ENCODE results near the gene RAB4A.
A peak's percentile ranks its signal among the peaks of the same experiment; 100 is the strongest.

The RAB4A gene

DNA sequence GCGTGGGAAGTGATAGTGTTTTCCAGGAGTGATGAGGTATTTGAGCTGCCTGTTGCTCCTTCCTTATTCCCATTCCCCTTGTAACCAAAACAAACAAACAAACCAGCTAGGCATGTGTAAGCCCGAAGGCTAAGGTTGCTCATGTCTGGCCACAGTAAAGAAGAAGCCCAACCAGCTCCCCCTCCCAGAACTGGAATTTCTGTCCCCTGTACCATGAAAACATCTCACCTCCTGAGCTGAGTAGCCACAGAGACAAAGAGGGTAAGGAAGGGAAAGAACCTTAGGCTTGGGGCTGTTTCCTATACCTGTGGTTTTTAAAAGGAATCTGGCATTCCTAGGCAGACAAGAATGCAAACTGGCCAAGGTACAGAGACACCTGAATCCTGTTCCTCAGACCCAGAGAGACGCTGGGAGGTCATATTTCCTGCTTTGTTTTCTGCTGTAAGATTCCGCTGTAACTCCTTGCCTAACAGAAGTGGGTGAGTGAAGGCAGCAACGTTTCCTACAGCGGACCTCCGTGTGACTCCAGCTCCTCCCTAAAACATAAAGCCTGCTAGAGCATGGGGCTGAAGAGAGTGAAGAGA is 41.7 kb upstream of the RAB4A start:
- TF ChIP-seq YY1 (IDR thresholded peaks at IDR 0.05; ENCODE audit: low read depth) (no peak), TAF1 (IDR thresholded peaks at IDR 0.05; ENCODE audit: low read depth) (no peak; the same call in 1 of the 2 replicates), TEAD4 (IDR thresholded peaks at IDR 0.05) (peak; percentile 89), TCF12 (IDR thresholded peaks at IDR 0.05; ENCODE audit: low read depth) (peak; percentile 89), CEBPB (IDR thresholded peaks at IDR 0.05) (no peak), ZBTB7A (IDR thresholded peaks at IDR 0.05; ENCODE audit: low read depth) (no peak), RAD21 (IDR thresholded peaks at IDR 0.05; ENCODE audit: low read depth) (no peak), EGR1 (IDR thresholded peaks at IDR 0.05) (no peak), NFIC (IDR thresholded peaks at IDR 0.05) (no peak; the same call in 1 of the 2 replicates), FOXM1 (IDR thresholded peaks at IDR 0.05; ENCODE audit: borderline replicate concordance, low read depth) (peak; percentile 65; the same call in 1 of the 2 replicates), CREB1 (IDR thresholded peaks at IDR 0.05; ENCODE audit: low read depth) (no peak), EP300 (IDR thresholded peaks at IDR 0.05; ENCODE audit: borderline replicate concordance) (peak; percentile 81)
- TF ChIP-seq, protein P1, sequence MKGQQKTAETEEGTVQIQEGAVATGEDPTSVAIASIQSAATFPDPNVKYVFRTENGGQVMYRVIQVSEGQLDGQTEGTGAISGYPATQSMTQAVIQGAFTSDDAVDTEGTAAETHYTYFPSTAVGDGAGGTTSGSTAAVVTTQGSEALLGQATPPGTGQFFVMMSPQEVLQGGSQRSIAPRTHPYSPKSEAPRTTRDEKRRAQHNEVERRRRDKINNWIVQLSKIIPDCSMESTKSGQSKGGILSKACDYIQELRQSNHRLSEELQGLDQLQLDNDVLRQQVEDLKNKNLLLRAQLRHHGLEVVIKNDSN (IDR thresholded peaks at IDR 0.05): no peak
- TF ChIP-seq, protein P2, sequence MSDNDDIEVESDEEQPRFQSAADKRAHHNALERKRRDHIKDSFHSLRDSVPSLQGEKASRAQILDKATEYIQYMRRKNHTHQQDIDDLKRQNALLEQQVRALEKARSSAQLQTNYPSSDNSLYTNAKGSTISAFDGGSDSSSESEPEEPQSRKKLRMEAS (IDR thresholded peaks at IDR 0.05): peak; percentile 44; the same call in 1 of the 2 replicates

DNA sequence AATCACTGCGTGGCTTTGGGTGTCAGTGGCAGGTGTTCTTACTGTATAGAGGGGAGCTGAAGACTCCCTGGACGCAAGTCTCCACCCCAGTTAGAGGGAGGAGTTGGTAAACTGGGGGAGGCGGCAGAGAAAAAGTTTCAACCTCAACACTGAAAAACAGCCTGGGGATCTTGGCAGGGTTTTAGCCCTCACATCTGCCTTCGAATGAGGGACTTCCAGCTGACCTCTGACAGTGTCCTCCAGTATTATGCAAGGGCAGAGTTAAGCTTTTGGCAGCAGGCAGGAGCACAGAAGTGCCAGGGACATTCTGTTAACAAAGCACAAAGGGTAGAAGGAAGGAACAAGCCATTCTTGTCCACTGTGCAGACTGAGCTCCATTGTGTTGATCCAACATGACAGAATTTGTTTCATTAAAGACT is 41.2 kb upstream of the RAB4A start:
- TF ChIP-seq CEBPB (IDR thresholded peaks at IDR 0.05): peak; percentile 56; the same call in 1 of the 2 replicates
- TF ChIP-seq TAF1 (IDR thresholded peaks at IDR 0.05; ENCODE audit: low read depth): peak; percentile 3; the same call in 1 of the 2 replicates
- no peak for TF ChIP-seq ZBTB7A (IDR thresholded peaks at IDR 0.05; ENCODE audit: low read depth)
- TF ChIP-seq FOXM1 (IDR thresholded peaks at IDR 0.05; ENCODE audit: borderline replicate concordance, low read depth): no peak

DNA sequence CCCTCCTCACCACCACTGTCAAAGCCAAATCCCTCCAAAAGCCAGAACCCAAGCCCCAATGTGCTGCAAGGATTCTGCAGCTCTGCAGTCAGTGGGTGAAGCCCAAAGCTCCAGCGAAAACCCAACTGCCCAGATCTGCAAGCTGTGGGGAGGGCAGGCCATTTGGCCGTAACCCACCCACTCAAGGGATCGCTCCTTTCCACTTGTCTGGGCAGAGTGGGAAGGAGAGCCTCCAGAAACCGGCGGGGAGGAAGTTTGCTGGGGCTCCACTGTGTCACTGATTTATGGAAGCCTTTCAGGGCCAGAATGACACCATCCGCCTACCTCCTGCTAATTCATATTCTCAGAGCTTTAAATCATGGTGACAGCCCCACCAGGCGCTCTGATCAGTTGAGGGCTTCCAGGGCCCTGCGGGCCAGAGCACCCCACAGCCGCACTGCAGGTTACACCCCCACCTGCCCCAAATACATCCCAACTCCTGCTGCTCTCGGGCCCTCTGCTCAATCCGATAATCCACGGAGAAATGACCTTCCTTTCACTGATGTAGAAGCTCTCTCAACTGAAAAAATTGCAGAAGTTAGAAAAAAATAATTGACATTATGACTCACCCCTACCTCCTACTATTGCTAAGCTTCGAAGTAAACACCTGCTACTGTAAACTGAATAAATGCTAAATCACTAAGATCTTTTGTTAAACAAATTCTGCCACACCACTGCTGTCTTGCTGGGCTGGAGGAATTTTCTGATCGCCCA is 40.6 kb upstream of the RAB4A start:
- TF ChIP-seq ZBTB7A (IDR thresholded peaks at IDR 0.05; ENCODE audit: low read depth) (peak; percentile 84), TEAD4 (IDR thresholded peaks at IDR 0.05) (peak; percentile 80), CEBPB (IDR thresholded peaks at IDR 0.05) (peak; percentile 44; the same call in 1 of the 2 replicates), NFIC (IDR thresholded peaks at IDR 0.05) (peak; percentile 91), TCF12 (IDR thresholded peaks at IDR 0.05; ENCODE audit: low read depth) (peak; percentile 96), TAF1 (IDR thresholded peaks at IDR 0.05; ENCODE audit: low read depth) (0 out of 2 replicates have a peak, but pooled peaks have one; percentile 24), EGR1 (IDR thresholded peaks at IDR 0.05) (peak; percentile 77), REST (IDR thresholded peaks at IDR 0.05; ENCODE audit: low read depth) (peak; percentile 32; the same call in 1 of the 2 replicates), CREB1 (IDR thresholded peaks at IDR 0.05; ENCODE audit: low read depth) (no peak; the same call in 1 of the 2 replicates), FOXM1 (IDR thresholded peaks at IDR 0.05; ENCODE audit: borderline replicate concordance, low read depth) (peak; percentile 91), YY1 (IDR thresholded peaks at IDR 0.05; ENCODE audit: low read depth) (peak; percentile 48; the same call in 1 of the 2 replicates), RAD21 (IDR thresholded peaks at IDR 0.05; ENCODE audit: low read depth) (peak; percentile 1; the same call in 1 of the 2 replicates), EP300 (IDR thresholded peaks at IDR 0.05; ENCODE audit: borderline replicate concordance) (peak; percentile 97)
- TF ChIP-seq, protein P1 (IDR thresholded peaks at IDR 0.05): no peak; the same call in 1 of the 2 replicates
- TF ChIP-seq, protein P2 (IDR thresholded peaks at IDR 0.05): peak; percentile 52

GRCh38 chr1:229230893-229231753 is 39.8 kb upstream of the RAB4A start:
- TF ChIP-seq, protein P1 (IDR thresholded peaks at IDR 0.05): peak; percentile 4; the same call in 1 of the 2 replicates
- TF ChIP-seq, protein P2 (IDR thresholded peaks at IDR 0.05): peak; percentile 54; the same call in 1 of the 2 replicates
- no peak; the same call in 1 of the 2 replicates for TF ChIP-seq EGR1 (IDR thresholded peaks at IDR 0.05)
- peak; percentile 87 for TF ChIP-seq TEAD4 (IDR thresholded peaks at IDR 0.05)
- TF ChIP-seq TAF1 (IDR thresholded peaks at IDR 0.05; ENCODE audit: low read depth): no peak; the same call in 1 of the 2 replicates
- TF ChIP-seq NFIC (IDR thresholded peaks at IDR 0.05): peak; percentile 95
- TF ChIP-seq EP300 (IDR thresholded peaks at IDR 0.05; ENCODE audit: borderline replicate concordance): peak; percentile 98
- TF ChIP-seq YY1 (IDR thresholded peaks at IDR 0.05; ENCODE audit: low read depth): peak; percentile 58; the same call in 1 of the 2 replicates
- TF ChIP-seq ZBTB7A (IDR thresholded peaks at IDR 0.05; ENCODE audit: low read depth): no peak
- TF ChIP-seq CREB1 (IDR thresholded peaks at IDR 0.05; ENCODE audit: low read depth): peak; percentile 61; the same call in 1 of the 2 replicates
- TF ChIP-seq TCF12 (IDR thresholded peaks at IDR 0.05; ENCODE audit: low read depth): peak; percentile 98
- no peak; the same call in 1 of the 2 replicates for TF ChIP-seq REST (IDR thresholded peaks at IDR 0.05; ENCODE audit: low read depth)
- TF ChIP-seq RAD21 (IDR thresholded peaks at IDR 0.05; ENCODE audit: low read depth): peak; percentile 2; the same call in 1 of the 2 replicates
- peak; percentile 69; the same call in 1 of the 2 replicates for TF ChIP-seq CEBPB (IDR thresholded peaks at IDR 0.05)
- peak; percentile 93 for TF ChIP-seq FOXM1 (IDR thresholded peaks at IDR 0.05; ENCODE audit: borderline replicate concordance, low read depth)
